SK-N-SH treated with all-trans-retinoic acid at 6 μM for 48 hours (cell line): ENCODE data around the gene NAT8.

Experiments
- ARNTL ChIP-seq: fragments of 450-650 bp; formaldehyde crosslinking; IDR thresholded peaks from 2 replicates; pipeline ENCODE4 v1.5.0; 2020; ENCODE audit warnings: low read depth, mild to moderate bottlenecking, moderate library complexity, borderline replicate concordance
- CSDC2 ChIP-seq: fragments of 250-450 bp; sonication (Bioruptor Pico); IDR thresholded peaks from 2 replicates; pipeline ENCODE4 v1.5.0; 2020; ENCODE audit warnings: mild to moderate bottlenecking, moderate library complexity
- ESRRG ChIP-seq: fragments of 250-450 bp; sonication (Bioruptor Pico); IDR thresholded peaks from 2 replicates; pipeline ENCODE4 v1.6.1; 2021; ENCODE audit warnings: mild to moderate bottlenecking
- PPARA ChIP-seq: fragments of 250-450 bp; sonication (Bioruptor Pico); IDR thresholded peaks from 2 replicates; pipeline ENCODE4 v1.5.0; 2020; ENCODE audit warnings: mild to moderate bottlenecking, borderline replicate concordance
- RARB ChIP-seq: fragments of 250-450 bp; sonication (Bioruptor Pico); IDR thresholded peaks from 2 replicates; pipeline ENCODE4 v1.8.0; 2021; ENCODE audit warnings: mild to moderate bottlenecking, moderate library complexity
- TOX ChIP-seq: fragments of 250-450 bp; sonication (Bioruptor Pico); IDR thresholded peaks from 2 replicates; pipeline ENCODE4 v1.8.0; 2021; ENCODE audit warnings: mild to moderate bottlenecking, moderate library complexity, borderline replicate concordance
- ZC3H10 ChIP-seq: fragments of 250-450 bp; sonication (Bioruptor Pico); IDR thresholded peaks from 2 replicates; pipeline ENCODE4 v1.5.1; 2021; ENCODE audit warnings: mild to moderate bottlenecking, moderate library complexity
- ZFP3 ChIP-seq: fragments of 250-450 bp; sonication (Bioruptor Pico); IDR thresholded peaks from 2 replicates; pipeline ENCODE4 v1.5.0; 2020; ENCODE audit warnings: mild to moderate bottlenecking, moderate library complexity
- ZFP30 ChIP-seq: fragments of 450-650 bp; formaldehyde crosslinking; IDR thresholded peaks from 2 replicates; pipeline ENCODE4 v1.5.0; 2022; ENCODE audit warnings: mild to moderate bottlenecking, moderate library complexity
- TF ChIP-seq, protein P1 (sequence below): fragments of 250-450 bp; sonication (Bioruptor Pico); IDR thresholded peaks from 2 replicates; pipeline ENCODE4 v1.8.0; 2020; ENCODE audit warnings: mild to moderate bottlenecking, moderate library complexity, borderline replicate concordance
- TF ChIP-seq, protein P2 (sequence below): fragments of 250-450 bp; sonication (Bioruptor Pico); IDR thresholded peaks from 2 replicates; pipeline ENCODE4 v1.5.0; 2020; ENCODE audit warnings: mild to moderate bottlenecking, moderate library complexity

DNA sequence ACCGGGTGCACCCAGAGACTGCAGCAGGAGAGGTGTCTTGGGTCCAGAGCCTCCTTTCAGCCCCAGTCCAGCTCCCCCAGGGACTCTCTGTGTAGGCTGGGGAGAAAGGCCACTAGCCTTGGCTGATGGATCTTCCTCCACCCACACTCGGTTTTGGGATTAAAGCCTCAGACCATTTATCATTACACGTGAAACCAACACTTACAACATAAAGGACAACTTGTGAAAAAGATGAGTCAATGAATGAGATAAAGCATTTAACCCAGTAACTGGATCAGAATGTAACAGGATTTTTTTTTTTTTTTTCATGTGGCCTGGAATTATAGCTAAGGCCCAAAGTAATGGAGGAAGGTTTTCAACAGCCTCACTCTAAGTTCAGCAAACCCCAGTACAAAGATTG, 32.1 kb downstream of the NAT8 start:
- no peak for TF ChIP-seq ESRRG (CRISPR knock-in tag)
- TF ChIP-seq, protein P1, sequence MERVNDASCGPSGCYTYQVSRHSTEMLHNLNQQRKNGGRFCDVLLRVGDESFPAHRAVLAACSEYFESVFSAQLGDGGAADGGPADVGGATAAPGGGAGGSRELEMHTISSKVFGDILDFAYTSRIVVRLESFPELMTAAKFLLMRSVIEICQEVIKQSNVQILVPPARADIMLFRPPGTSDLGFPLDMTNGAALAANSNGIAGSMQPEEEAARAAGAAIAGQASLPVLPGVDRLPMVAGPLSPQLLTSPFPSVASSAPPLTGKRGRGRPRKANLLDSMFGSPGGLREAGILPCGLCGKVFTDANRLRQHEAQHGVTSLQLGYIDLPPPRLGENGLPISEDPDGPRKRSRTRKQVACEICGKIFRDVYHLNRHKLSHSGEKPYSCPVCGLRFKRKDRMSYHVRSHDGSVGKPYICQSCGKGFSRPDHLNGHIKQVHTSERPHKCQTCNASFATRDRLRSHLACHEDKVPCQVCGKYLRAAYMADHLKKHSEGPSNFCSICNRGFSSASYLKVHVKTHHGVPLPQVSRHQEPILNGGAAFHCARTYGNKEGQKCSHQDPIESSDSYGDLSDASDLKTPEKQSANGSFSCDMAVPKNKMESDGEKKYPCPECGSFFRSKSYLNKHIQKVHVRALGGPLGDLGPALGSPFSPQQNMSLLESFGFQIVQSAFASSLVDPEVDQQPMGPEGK (CRISPR knock-in tag), result no peak
- TF ChIP-seq CSDC2 (CRISPR knock-in tag), result no peak
- TF ChIP-seq ZC3H10 (CRISPR knock-in tag), result no peak
- TF ChIP-seq, protein P2, sequence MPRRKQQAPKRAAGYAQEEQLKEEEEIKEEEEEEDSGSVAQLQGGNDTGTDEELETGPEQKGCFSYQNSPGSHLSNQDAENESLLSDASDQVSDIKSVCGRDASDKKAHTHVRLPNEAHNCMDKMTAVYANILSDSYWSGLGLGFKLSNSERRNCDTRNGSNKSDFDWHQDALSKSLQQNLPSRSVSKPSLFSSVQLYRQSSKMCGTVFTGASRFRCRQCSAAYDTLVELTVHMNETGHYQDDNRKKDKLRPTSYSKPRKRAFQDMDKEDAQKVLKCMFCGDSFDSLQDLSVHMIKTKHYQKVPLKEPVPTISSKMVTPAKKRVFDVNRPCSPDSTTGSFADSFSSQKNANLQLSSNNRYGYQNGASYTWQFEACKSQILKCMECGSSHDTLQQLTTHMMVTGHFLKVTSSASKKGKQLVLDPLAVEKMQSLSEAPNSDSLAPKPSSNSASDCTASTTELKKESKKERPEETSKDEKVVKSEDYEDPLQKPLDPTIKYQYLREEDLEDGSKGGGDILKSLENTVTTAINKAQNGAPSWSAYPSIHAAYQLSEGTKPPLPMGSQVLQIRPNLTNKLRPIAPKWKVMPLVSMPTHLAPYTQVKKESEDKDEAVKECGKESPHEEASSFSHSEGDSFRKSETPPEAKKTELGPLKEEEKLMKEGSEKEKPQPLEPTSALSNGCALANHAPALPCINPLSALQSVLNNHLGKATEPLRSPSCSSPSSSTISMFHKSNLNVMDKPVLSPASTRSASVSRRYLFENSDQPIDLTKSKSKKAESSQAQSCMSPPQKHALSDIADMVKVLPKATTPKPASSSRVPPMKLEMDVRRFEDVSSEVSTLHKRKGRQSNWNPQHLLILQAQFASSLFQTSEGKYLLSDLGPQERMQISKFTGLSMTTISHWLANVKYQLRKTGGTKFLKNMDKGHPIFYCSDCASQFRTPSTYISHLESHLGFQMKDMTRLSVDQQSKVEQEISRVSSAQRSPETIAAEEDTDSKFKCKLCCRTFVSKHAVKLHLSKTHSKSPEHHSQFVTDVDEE (CRISPR knock-in tag), result no peak
- no peak for TF ChIP-seq ZFP3 (CRISPR knock-in tag)
- no peak for TF ChIP-seq PPARA (CRISPR knock-in tag)
- no peak for TF ChIP-seq ZFP30
- no peak for TF ChIP-seq TOX (CRISPR knock-in tag)
- no peak for TF ChIP-seq RARB (CRISPR knock-in tag)
- TF ChIP-seq ARNTL, result no peak
